ENCODE data around the gene TGFBR1.
"Not testable (repeated sequence)": the region's sequence is repeated elsewhere in the genome, so short reads cannot be mapped to it uniquely, and the experiment has no call there.

Gene TGFBR1

DNA sequence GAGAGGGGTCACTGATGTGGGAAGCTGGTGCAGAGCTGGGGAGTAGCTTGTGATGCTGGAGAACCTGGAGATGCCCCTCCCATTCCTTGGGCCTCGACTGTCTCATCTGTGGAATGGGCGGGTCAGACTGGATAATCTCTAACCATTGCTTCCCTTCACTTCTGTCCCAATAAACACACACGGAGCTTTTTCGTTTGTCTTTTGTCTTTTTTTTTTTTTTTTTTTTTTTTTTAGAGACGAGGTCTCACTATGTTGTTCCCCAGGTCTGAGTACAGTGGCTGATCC lies 80.4 kb downstream of the TGFBR1 start:
- no peak for DNase-seq (ENCODE audit: low spot score)

DNA sequence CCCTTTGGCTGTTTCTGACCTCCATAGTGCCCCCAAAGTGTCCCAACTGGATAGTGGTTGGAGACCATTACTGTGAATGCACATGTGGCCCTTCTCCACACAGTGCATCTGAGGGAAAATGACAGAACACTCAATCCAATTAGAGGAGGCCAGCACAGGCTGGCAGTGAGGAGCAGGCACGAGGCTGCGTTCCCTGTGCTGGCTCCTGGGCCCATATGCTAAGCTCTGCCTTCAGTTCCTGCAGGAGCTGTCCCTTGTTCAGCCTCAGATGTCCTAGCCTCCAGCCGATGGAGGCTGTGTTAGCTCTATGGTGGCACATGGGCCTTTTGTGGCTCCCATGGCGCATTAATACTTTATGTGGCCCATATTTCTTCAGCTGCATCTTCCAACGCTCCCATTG lies 81.0 kb downstream of the TGFBR1 start:
- DNase-seq (ENCODE audit: low spot score) = peak; percentile 52

DNA sequence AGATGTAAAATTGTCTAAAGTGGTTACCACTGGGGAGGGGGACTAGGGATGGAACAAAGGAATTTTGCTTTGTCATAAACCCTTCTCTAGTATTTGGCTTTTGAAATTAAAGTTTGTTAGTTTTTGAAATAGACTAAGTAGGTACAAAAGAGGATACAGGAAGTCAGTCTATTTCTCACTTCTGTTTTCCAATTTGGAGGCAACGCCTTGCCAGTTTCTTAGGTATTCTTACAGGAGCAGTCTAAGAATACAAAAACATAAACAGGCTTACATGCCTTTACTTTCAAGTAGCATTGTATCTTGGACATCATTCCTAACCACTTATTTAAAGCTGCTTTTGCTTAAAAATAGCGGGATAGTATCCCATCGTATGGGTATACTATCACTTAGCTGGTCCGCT lies 82.4 kb downstream of the TGFBR1 start:
- DNase-seq (ENCODE audit: low spot score) = no peak

DNA sequence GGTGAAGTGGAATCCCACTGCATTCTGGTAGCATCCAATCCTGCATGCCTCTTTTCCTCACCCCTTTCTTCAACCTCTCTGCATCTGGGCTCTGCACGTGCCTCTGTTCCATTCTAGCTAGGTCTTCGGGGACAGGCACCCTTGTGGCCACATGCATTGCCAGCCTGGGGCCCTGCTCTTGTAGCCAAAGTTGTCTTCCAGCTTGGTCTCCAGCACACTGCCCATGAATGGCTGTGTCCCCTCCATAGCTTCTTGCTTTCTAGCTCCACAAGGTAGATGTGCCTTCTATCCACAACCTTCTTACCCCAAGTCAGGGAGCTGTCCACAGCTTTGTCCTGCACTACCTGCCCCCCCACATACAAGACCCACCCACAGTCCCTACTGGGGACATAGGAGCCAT lies 84.3 kb downstream of the TGFBR1 start:
- DNase-seq (ENCODE audit: low spot score) = no peak

DNA sequence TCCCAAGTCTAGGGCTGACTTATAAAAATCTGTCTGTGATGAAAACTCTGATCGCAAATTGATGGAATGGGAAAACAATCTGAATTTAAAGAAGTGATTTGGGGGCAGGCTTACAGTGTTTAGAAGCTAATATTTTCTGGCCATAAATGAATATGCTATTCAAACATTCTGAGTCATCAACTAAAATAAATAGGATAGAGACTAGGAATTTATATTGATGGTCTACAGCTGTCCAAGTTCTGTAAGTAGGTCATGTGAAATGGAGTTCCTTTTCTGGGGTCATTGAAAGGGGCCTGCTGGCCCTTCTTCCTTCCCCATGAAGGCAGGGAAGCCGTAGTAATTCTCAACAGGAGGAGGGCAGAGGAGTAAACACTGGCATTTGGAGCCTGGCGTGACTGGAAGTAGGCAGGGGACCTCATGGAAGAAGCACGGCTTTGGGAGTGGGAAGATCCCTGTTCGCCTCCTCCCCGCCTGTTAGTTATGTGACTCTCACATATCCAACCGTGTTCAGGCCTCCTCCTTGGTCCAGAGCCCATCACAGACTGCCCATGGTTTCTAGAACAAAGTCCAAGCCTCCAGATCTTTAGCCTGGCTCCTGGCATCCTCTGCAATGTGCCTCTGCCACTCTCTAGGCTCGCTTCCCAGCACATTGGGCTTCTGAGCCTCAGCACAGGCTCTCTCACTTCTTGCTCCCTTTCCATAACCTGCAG lies 85.1 kb downstream of the TGFBR1 start:
- DNase-seq (ENCODE audit: low spot score) = no peak

DNA sequence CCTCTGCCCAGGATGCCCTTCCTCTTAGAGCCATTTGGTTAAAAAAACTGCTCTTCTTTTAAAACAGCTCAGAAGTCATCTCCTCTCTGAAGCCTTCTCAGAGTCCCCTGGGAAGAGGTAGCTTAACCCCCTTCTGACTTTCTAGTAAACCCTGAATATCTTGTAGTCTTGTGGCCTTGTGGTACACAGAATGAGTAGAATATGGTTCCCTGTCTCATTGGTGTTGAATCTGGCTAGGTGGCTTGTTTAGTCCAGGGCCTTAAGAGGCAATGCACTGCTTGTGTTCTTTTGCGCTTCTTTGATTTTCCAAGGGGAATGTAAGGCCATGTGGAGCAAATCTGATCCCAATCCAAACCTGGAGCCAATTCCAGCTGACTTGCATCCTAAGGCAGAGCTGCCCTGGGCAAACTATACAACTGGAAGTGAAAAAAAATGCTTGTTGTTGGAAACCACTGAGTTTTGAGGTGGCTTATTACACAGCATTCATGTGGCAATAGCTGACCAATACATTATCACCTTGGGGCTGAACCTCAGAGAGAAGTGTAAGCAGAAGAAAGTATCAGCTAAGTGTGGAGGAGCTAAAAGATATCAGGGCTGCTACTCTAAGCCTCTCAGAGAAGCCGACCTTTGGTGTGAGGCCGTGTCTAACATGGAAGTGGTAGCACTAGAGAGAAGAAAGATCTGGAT lies 85.8 kb downstream of the TGFBR1 start:
- DNase-seq (ENCODE audit: low spot score) = no peak

DNA sequence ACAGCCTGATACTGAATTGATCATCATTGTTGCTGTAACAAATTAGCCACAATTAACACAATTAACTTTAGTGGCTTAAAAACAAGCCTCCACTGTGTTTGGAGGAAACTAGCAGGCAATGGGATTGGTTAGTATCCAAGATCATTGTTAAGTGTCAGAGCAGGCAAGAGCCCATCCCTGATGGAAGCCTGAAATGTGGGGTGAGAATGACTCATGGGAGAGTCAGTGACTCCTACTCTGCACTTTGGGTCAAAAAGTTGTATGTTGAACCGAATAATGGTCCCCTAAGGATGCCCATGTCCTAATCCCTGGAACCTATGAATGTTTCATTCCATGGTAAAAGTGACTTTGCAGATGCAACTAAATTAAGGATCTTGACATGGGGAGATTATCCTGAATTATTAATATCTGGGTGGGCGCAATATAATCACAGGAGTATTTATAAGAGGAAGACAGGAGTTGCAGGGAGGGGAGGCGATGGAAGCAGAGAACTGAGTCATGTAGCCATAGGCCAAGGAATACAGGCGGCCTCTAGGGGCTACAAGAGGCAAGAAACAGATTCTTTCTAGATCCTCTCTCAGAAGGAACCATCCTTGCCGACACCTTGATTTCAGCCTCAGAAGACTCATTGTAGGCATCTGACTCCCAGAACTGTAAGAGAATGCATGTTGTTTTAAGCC lies 88.0 kb downstream of the TGFBR1 start:
- no peak for DNase-seq (ENCODE audit: low spot score)

DNA sequence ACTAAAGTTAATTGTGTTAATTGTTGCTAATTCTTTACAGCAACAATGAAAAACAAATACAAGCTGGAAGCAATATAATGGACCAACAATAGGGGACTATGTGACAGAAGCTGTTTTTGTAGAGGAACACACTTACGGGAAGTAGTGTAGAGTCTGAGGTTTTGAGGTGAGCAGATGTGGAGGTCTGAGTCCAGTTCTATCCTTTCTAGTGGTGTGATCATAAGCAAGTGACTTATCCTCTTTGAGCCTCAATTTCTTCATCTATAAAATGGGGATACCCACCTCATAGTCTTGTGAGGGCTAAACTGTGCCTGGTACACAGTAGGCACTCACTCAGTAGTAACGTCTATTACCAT lies 88.5 kb downstream of the TGFBR1 start:
- DNase-seq (ENCODE audit: low spot score) = no peak

DNA sequence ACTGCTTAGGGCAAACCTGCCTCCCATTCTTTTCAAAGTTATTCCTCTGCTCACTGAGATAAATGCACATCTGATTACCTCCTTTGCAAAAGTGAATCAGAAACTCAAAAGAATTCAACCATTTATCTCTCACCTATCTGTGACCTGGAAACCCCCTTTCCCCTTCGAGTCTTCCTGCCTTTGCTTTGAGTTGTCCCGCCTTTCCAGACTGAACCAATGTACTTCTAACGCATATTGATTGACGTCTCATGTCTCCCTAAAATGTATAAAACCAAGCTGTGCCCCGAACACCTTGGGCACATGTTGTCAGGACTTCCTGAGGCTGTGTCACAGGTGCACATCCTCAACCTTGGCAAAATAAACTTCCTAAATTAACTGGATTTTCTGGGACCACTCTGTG lies 91.6 kb downstream of the TGFBR1 start:
- DNase-seq (ENCODE audit: low spot score) = not testable (repeated sequence)

DNA sequence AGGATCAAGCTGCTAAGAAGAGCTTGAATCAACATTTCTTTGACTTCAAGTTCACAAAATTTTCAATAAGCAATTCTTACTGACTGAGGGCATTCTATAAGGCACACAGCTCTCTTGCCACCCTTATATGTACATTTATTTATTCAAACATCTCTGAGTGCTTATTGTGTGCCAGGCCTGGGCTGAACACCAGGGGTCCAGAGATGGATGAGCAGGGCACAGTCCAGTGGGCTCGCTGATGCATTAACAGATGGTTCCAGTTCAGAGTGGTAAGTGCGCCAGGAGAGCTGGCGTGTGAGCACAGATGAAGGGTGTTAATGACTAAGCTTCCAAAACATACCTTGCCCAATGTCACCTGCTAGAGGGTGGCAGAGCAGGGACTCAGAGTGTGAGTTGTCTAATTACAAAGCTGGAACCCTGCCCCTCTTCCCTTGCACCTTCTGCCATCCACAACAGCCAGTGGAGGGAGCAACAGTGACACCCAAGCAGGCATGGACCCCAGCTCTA lies 92.3 kb downstream of the TGFBR1 start:
- no peak for DNase-seq (ENCODE audit: low spot score)

DNA sequence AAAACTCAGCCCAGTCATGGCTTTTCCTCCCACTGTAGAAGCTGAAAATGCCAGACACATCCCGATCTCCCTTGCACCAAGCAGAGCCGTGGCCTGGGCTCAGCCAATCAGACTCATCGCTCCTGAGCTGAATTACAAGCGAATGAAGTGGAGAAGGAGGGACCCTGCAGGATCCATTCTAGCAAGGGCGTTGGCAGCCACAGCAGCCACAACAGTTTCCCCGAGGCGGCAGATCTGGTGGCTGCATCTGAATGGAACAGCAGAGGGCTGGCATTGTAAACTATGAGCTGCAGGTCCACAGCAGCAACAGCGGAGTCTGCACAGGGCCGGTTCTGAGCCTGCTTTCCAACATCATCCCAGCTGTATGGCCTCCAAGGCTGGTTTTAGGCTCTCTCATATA lies 93.1 kb downstream of the TGFBR1 start:
- DNase-seq (ENCODE audit: low spot score) = peak; percentile 48

DNA sequence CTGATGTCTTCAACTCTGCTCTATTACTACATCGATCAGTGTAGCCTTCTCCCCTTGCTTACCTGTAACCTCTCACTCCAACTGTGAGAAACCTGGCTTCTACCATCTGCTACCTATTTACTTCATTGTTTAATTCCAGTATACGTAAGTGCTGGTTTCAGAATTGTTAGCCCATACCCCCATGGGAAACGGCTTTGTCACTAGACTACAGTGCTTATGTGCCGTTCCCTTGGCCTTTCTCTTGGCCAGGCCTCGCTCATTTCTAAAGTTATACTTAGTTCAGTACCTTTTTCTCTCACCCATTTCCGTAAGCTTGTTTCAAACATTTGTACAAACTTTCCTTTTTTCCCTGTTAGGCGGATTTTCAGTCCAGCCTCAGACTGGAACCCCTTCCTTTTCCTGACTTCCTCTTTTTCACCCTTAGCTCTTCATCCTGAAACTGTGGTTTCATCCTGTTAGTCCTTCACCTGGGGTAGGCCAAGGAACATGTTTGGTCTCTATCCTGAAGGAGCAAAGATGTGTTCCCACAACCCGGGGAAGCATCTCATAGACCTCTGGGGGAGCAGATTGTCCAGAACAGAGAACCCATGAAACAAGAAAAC lies 95.1 kb downstream of the TGFBR1 start:
- DNase-seq (ENCODE audit: low spot score) = no peak

DNA sequence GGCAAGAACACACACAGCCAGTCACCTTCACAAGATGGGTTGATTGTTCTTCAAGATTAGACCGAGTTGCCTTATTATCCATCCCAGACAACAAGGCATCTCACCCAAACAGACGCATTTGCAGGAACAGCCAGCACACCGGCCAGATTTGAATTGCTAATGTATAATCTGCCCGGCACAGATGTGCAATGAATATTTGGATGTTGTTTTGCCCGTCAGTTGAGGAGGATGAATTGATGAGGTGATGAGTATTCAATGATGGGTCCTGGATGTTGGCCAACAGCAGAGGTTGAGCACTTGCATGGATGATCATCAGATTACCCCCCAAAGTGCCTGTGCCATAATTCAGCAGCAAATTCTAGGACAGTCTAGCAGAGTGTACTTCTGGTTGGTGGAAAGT lies 96.7 kb downstream of the TGFBR1 start:
- no peak for DNase-seq (ENCODE audit: low spot score)

Small RNAs within 50 kb of the gene (small RNA-seq; reads per million reads assigned to genes)
- 0 reads per million in 2 experiments for gene RN7SL794P
- 0 to 0.09 reads per million in 2 experiments for gene RNA5SP290
